ENCODE data around the gene DZIP1. TPM values are rescaled to one million over a fixed set of nuclear protein-coding genes. Genes with fewer than 3 reads are reported as not detected.
"Not testable (repeated sequence)": the region's sequence is repeated elsewhere in the genome, so short reads cannot be mapped to it uniquely, and the experiment has no call there.

The DZIP1 gene
- total RNA-seq, 1 donor from 2014 or later, result 30.0 TPM

DNA sequence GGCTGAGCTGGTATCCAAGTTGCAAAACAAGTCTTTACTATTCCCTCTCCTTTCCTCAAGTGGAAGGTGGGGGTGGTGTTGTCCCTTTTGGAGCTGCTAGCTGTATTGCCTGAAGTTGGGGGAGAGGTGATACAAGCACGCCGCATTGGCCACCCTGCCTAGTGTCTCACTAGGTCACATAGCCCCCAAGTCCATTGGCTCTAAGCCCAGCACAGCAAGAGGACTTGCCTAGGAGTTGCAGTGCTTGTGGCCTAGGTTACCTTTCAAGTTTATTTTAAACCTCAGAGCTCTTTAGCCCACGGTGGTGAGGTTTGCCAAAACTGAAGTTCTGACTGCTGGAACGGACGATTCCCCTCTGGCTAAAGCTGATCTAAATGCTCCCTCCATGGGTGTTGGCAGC is 27.1 kb upstream of the DZIP1 start:
- Histone ChIP-seq H3K4me1 (peaks cover 19% of the 10 kb centered on the region), H3K27me3 (no peaks in the 10 kb centered on the region), H3K27ac (no peak overlapping the region), H3K36me3 (no peaks in the 10 kb centered on the region), H3K9me3 (peaks cover 13% of the 10 kb centered on the region), H3K4me3 (no peak overlapping the region)
- TF ChIP-seq, protein P1, sequence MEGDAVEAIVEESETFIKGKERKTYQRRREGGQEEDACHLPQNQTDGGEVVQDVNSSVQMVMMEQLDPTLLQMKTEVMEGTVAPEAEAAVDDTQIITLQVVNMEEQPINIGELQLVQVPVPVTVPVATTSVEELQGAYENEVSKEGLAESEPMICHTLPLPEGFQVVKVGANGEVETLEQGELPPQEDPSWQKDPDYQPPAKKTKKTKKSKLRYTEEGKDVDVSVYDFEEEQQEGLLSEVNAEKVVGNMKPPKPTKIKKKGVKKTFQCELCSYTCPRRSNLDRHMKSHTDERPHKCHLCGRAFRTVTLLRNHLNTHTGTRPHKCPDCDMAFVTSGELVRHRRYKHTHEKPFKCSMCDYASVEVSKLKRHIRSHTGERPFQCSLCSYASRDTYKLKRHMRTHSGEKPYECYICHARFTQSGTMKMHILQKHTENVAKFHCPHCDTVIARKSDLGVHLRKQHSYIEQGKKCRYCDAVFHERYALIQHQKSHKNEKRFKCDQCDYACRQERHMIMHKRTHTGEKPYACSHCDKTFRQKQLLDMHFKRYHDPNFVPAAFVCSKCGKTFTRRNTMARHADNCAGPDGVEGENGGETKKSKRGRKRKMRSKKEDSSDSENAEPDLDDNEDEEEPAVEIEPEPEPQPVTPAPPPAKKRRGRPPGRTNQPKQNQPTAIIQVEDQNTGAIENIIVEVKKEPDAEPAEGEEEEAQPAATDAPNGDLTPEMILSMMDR (IDR thresholded peaks at IDR 0.05), result no peak
- no peak for TF ChIP-seq POLR2AphosphoS5 (IDR thresholded peaks at IDR 0.05; ENCODE audit: insufficient read depth in 1 of 2, low read depth in 1 of 2)
- no peak for TF ChIP-seq POLR2A (IDR thresholded peaks at IDR 0.05)
- intact Hi-C loops (cut with DNase I), result no loop called here
- DNase-seq (ENCODE audit: extremely low spot score in 2 of 2), result no peak

DNA sequence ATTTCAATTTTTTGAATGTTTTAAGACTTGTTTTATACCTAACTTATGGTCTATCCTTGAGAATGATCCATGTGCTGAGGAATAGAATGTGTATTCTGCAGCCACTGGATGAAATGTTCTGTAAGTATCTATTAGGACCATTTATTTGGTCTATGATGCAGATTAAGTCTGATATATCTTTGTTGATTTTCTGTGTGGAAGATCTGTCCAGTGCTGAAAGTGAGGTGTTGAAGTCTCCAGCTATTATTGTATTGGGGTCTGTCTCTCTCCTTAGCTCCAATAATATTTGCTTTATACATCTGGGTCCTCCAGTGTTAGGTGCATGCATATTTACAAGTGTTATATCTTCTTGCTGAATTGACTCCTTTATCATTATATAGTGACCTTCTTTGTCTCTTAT is 22.7 kb upstream of the DZIP1 start:
- H3K4me3 ChIP-seq; DNase-seq (ENCODE audit: extremely low spot score in 2 of 2); intact Hi-C loops (cut with DNase I); H3K27ac ChIP-seq; H3K27me3 ChIP-seq; H3K36me3 ChIP-seq; H3K4me1 ChIP-seq: not testable (repeated sequence)
- H3K9me3 ChIP-seq, result peaks cover 13% of the 10 kb centered on the region

DNA sequence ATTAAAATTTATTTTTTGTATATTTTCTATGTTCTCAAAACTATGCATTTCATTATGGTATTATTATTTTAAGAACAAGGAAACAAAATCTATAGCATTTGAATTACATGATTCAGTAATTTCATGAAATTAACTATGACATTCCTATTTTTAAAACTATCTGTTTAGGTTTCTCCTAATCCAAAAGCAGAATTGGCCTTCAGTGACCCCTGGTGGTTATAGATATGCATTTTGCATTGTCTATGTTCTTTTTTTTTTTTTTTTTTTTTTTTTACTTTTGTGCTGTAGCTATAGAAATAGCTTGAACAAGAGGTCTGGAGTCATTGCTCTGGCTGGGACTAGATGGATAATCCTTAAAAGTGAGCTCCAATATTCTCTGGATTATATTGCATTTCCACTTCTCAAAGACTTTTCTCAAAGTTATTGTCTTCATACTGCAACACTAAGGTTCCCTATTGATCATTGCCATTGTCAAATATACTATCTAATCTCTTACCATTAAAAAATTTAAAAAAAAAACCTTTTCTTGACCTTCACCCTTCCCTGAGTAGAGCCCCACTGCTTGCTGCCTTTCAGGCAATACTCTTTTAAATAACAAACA is 16.6 kb upstream of the DZIP1 start:
- no peak overlapping the region for H3K4me3 ChIP-seq
- no peaks in the 10 kb centered on the region for H3K9me3 ChIP-seq
- no peaks in the 10 kb centered on the region for H3K27me3 ChIP-seq
- intact Hi-C loops (cut with DNase I), result no loop called here
- H3K4me1 ChIP-seq, result no peaks in the 10 kb centered on the region
- TF ChIP-seq, protein P1 (IDR thresholded peaks at IDR 0.05), result peak in 1 of 3 experiments; percentile 14
- no peak for TF ChIP-seq POLR2AphosphoS5 (IDR thresholded peaks at IDR 0.05; ENCODE audit: insufficient read depth in 1 of 2, low read depth in 1 of 2)
- no peak overlapping the region for H3K27ac ChIP-seq
- no peaks in the 10 kb centered on the region for H3K36me3 ChIP-seq
- no peak for DNase-seq (ENCODE audit: extremely low spot score in 2 of 2)

DNA sequence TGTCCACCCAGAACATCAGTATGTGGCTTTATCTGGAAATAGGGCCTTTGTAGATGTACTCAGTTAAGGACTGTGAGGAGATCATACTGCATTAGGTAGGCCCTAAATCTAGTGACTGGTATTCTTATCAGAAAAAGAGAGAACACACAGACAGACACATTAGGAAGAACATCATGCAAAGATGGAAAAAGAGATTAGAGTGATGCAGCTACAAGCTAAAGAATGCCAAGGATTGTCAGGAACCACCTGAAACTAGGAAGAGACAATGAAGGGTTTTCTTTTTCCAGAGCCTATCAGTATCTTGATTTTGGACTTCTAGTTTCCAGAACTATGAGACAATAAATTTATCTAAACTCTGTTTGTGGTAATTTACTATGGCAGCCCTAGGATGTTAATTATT is 15.0 kb upstream of the DZIP1 start:
- intact Hi-C loops (cut with DNase I), result no loop called here
- no peak overlapping the region for H3K27ac ChIP-seq
- TF ChIP-seq POLR2A (IDR thresholded peaks at IDR 0.05), result no peak
- TF ChIP-seq POLR2AphosphoS5 (IDR thresholded peaks at IDR 0.05; ENCODE audit: insufficient read depth in 1 of 2, low read depth in 1 of 2), result no peak
- TF ChIP-seq, protein P1 (IDR thresholded peaks at IDR 0.05), result no peak

DNA sequence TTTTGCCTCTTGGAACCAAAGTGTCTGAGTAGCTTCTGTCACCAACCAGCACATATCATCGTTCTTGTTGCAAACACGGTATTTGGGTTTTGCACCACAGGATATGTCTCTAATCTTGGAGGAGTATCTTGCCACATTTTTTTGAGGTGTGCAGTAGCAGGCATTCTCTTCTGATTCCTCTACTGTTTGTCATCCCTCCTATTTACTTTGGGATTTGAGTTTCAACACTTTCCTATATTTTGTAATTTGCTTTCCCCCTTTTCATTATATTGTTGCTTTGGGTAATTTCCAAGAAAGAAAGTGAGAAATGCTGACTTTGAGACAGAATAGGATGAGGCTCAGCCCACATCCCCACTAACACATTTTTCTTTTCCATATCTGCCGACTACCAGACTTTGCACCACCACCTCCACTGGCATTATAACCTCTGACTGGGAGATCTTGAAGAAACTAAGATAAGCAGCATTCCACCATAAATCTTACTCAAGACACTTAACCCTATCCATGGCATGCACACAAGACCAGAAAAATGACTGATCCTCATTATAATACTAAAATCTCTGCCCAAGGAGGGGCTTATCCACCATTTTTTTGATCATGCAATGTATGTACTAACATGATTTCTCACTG is 12.0 kb upstream of the DZIP1 start:
- H3K27me3 ChIP-seq, result no peaks in the 10 kb centered on the region
- H3K27ac ChIP-seq, result no peak overlapping the region
- TF ChIP-seq, protein P1 (IDR thresholded peaks at IDR 0.05), result no peak
- TF ChIP-seq POLR2AphosphoS5 (IDR thresholded peaks at IDR 0.05; ENCODE audit: insufficient read depth in 1 of 2, low read depth in 1 of 2) (no peak), POLR2A (IDR thresholded peaks at IDR 0.05) (no peak)
- no peaks in the 10 kb centered on the region for H3K36me3 ChIP-seq
- H3K9me3 ChIP-seq, result no peaks in the 10 kb centered on the region
- intact Hi-C loops (cut with DNase I), result no loop called here
- no peak for DNase-seq (ENCODE audit: extremely low spot score in 2 of 2)
- no peaks in the 10 kb centered on the region for H3K4me1 ChIP-seq
- no peak overlapping the region for H3K4me3 ChIP-seq

More for the DNA sequence above, 15.0 kb upstream of the DZIP1 start:
- Histone ChIP-seq H3K4me3 (no peak overlapping the region), H3K9me3 (no peaks in the 10 kb centered on the region), H3K4me1 (no peaks in the 10 kb centered on the region), H3K36me3 (no peaks in the 10 kb centered on the region), H3K27me3 (no peaks in the 10 kb centered on the region)
- DNase-seq (ENCODE audit: extremely low spot score in 2 of 2), result no peak
